Stimulated activated naive B cell treated with anti-CD40 and anti-IgM and Interleukin-4, amounts not matched to agents 10 μg/mL and 1 μg/mL and 100 μg/mL, for 72 hours (primary cell): ENCODE measurements around the gene FGFRL1.
A peak's percentile ranks its signal among the peaks of the same experiment; 100 is the strongest.

Experiments
- ATAC-seq, 2 donors: fragments of 150-1000 bp; cut with Tn5 transposase; replicated peaks; 2 replicates each; pipeline ENCODE4 v1.10.0; 2021; ENCODE audit warnings: moderate library complexity in 1 of 2
- DNase-seq: peaks from one replicate; pipeline ENCODE4 v3.0.0; 2021
- H3K27ac Mint-ChIP-seq: one replicate; pipeline ENCODE4 v1.8.0; 2022; ENCODE audit warnings: mild to moderate bottlenecking, mixed read lengths
- H3K27me3 Mint-ChIP-seq, 2 donors: one replicate each; pipeline ENCODE4 v1.8.0; 2022; ENCODE audit warnings: mixed read lengths in 2 of 2
- H3K36me3 Mint-ChIP-seq, 2 donors: one replicate each; pipeline ENCODE4 v1.8.0; 2022; ENCODE audit warnings: mixed read lengths in 2 of 2, mild to moderate bottlenecking in 1 of 2
- H3K4me1 Mint-ChIP-seq, 2 donors: one replicate each; pipeline ENCODE4 v1.8.0; 2022; ENCODE audit warnings: mixed read lengths in 2 of 2, mild to moderate bottlenecking in 1 of 2
- H3K4me3 Mint-ChIP-seq, 2 donors: one replicate each; pipeline ENCODE4 v1.8.0; 2022; ENCODE audit warnings: mild to moderate bottlenecking in 2 of 2, mixed read lengths in 2 of 2, moderate library complexity in 1 of 2
- H3K9me3 Mint-ChIP-seq, 2 donors: one replicate each; pipeline ENCODE4 v1.8.0; 2022; ENCODE audit warnings: mixed read lengths in 2 of 2, mild to moderate bottlenecking in 1 of 2

FGFRL1 gene

GRCh38 chr4:1069394-1069793, 58.0 kb downstream of the FGFRL1 start:
- H3K4me3 Mint-ChIP-seq: no peak overlapping the region
- peaks cover 40 to 57% of the 10 kb centered on the region in 2 donors for H3K27me3 Mint-ChIP-seq
- no peak overlapping the region for H3K27ac Mint-ChIP-seq
- ATAC-seq (no peak), DNase-seq (no peak)
- H3K4me1 Mint-ChIP-seq: peaks cover 3 to 6% of the 10 kb centered on the region in 2 donors
- H3K36me3 Mint-ChIP-seq: no peaks in the 10 kb centered on the region
- no peaks in the 10 kb centered on the region for H3K9me3 Mint-ChIP-seq

DNA sequence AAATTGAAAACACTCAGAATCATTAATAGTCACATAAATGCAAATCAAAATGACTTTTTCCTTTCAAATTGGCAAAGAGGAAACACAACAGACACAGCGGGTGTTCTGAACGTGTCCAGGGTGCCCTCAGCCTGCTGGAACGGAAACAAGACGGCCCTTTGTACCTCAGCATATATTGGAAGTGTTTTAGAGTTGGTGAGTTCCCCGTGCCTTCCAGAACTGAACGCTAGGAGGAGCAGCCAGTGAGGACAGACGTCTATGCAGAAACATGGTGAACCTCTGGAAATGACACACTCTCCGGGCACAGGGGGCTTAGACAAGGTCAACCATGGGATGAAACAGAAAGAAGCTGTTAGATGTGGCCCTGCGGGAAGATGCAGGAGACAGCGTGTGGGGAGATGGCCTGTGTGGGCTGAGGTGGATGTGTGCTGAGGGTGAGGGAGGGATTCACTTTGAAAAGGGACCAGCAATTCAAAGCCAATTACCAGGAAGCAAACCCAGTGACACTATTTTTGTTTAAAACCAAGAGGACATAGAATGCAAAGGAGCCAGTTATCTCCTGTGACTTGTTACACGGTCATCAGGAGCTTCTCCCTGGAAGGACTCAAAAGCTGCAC, 61.5 kb downstream of the FGFRL1 start:
- Mint-ChIP-seq H3K27me3 (peaks cover 25 to 32% of the 10 kb centered on the region in 2 donors), H3K4me1 (peaks cover 3 to 6% of the 10 kb centered on the region in 2 donors), H3K36me3 (no peaks in the 10 kb centered on the region), H3K27ac (no peak overlapping the region), H3K9me3 (no peaks in the 10 kb centered on the region), H3K4me3 (no peak overlapping the region)
- DNase-seq (peak; percentile 42), ATAC-seq (peak; percentile 94 to 95)

- H3K36me3 Mint-ChIP-seq: no peaks in the 10 kb centered on the region
- DNase-seq (no peak), ATAC-seq (no peak)
- H3K27me3 Mint-ChIP-seq: peaks cover 20 to 32% of the 10 kb centered on the region in 2 donors
- H3K27ac Mint-ChIP-seq: no peak overlapping the region
- H3K4me1 Mint-ChIP-seq: peaks cover 3 to 6% of the 10 kb centered on the region in 2 donors
- no peak overlapping the region for H3K4me3 Mint-ChIP-seq
- H3K9me3 Mint-ChIP-seq: no peaks in the 10 kb centered on the region
These were observed 62.7 kb downstream of the FGFRL1 start for GRCh38 chr4:1074077-1074476.

- no peaks in the 10 kb centered on the region for H3K9me3 Mint-ChIP-seq
- H3K27me3 Mint-ChIP-seq: peaks cover 16 to 27% of the 10 kb centered on the region in 2 donors
- H3K4me3 Mint-ChIP-seq: no peak overlapping the region
- no peaks in the 10 kb centered on the region for H3K36me3 Mint-ChIP-seq
- DNase-seq (no peak), ATAC-seq (no peak)
- no peak overlapping the region for H3K27ac Mint-ChIP-seq
- H3K4me1 Mint-ChIP-seq: peaks cover 3 to 6% of the 10 kb centered on the region in 2 donors
These were observed 63.8 kb downstream of the FGFRL1 start for GRCh38 chr4:1075225-1075624.

DNA sequence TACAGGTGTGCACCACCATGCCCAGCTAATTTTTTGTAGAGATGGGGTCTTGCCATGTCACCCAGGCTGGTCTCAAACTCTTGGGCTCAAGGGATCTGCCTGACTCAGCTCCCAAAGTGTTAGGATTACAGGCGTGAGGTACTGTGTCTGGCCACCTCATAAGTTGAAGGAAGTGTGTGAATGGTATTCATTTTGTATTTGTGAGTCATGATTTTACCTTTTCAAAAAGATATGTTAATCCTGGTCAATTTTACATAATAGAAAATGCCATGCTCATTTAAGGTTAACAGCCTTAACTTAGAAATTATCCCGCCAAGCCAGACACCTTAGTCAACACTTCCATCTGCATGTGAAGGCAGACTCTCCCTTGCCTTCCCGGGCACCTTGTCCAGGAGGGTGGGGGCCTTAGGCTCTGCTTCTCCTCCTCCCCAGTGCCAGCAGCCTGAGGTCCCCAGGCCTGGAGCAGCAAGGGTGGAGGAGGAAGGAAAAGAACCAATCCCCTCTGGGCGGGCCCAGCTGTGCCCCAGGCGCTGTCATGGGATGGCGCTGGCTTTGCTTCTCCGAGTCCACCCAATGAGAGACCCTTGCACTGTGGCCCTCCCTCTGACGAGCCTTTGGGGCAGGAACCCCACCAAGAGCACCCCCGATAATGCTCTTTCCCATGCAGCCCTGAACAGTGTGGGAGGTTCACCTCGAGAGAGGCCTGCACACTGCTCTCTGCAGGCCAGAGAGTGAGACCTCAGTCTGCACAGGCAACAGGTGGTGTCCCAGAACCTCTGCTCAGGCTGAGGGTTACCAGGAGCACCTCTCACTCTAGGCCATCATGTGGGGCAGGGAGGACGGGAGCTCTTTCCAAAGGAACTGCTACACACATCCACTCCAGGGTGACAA, 64.6 kb downstream of the FGFRL1 start:
- no peak overlapping the region for H3K27ac Mint-ChIP-seq
- H3K27me3 Mint-ChIP-seq: peaks cover 20 to 31% of the 10 kb centered on the region in 2 donors
- DNase-seq: no peak
- peaks cover 3 to 8% of the 10 kb centered on the region in 2 donors for H3K4me1 Mint-ChIP-seq
- peaks cover 0 to 2% of the 10 kb centered on the region in 2 donors for H3K9me3 Mint-ChIP-seq
- no peaks in the 10 kb centered on the region for H3K36me3 Mint-ChIP-seq
- no peak for ATAC-seq
- no peak overlapping the region for H3K4me3 Mint-ChIP-seq
